Measurements from ENCODE around the gene SOSTDC1.
"Not testable (repeated sequence)": the region's sequence is repeated elsewhere in the genome, so short reads cannot be mapped to it uniquely, and the experiment has no call there.

SOSTDC1 gene

GRCh38 chr7:16484453-16485158, 19.1 kb upstream of the SOSTDC1 start:
- H3K9me3 Mint-ChIP-seq: peaks cover 0 to 3% of the 10 kb centered on the region in 2 donors
- H3K4me3 Mint-ChIP-seq: no peak overlapping the region
- DNase-seq (no peak), ATAC-seq (no peak)
- H3K27me3 Mint-ChIP-seq: peaks cover 13% of the 10 kb centered on the region
- H3K27ac Mint-ChIP-seq: no peak overlapping the region
- H3K4me1 Mint-ChIP-seq: no peaks in the 10 kb centered on the region

GRCh38 chr7:16479591-16479990, 14.1 kb upstream of the SOSTDC1 start:
- H3K27me3 Mint-ChIP-seq: peaks cover 30% of the 10 kb centered on the region
- H3K4me3 Mint-ChIP-seq: no peak overlapping the region
- no peak for DNase-seq
- no peaks in the 10 kb centered on the region for H3K9me3 Mint-ChIP-seq
- H3K27ac Mint-ChIP-seq: no peak overlapping the region
- H3K4me1 Mint-ChIP-seq: no peaks in the 10 kb centered on the region
- no peak for ATAC-seq

GRCh38 chr7:16479161-16479560, 13.6 kb upstream of the SOSTDC1 start:
- no peaks in the 10 kb centered on the region for H3K9me3 Mint-ChIP-seq
- DNase-seq (no peak), ATAC-seq (no peak)
- H3K4me1 Mint-ChIP-seq: no peaks in the 10 kb centered on the region
- H3K27ac Mint-ChIP-seq: no peak overlapping the region
- peaks cover 35% of the 10 kb centered on the region for H3K27me3 Mint-ChIP-seq
- H3K4me3 Mint-ChIP-seq: no peak overlapping the region

GRCh38 chr7:16471933-16472332, 6.4 kb upstream of the SOSTDC1 start:
- Mint-ChIP-seq H3K4me3 (no peak overlapping the region), H3K4me1 (no peaks in the 10 kb centered on the region), H3K27ac (no peak overlapping the region), H3K27me3 (peaks cover 20% of the 10 kb centered on the region), H3K9me3 (no peaks in the 10 kb centered on the region)
- no peak for DNase-seq
- no peak for ATAC-seq

- no peaks in the 10 kb centered on the region for H3K9me3 Mint-ChIP-seq
- no peak overlapping the region for H3K4me3 Mint-ChIP-seq
- no peaks in the 10 kb centered on the region for H3K4me1 Mint-ChIP-seq
- H3K27me3 Mint-ChIP-seq: peaks cover 14% of the 10 kb centered on the region
- DNase-seq: no peak
- ATAC-seq: no peak
- H3K27ac Mint-ChIP-seq: no peak overlapping the region
Measured at GRCh38 chr7:16463949-16464715, 1.4 kb downstream of the SOSTDC1 start.

- H3K27me3 Mint-ChIP-seq: peaks cover 14% of the 10 kb centered on the region
- no peak overlapping the region for H3K4me3 Mint-ChIP-seq
- H3K9me3 Mint-ChIP-seq: no peaks in the 10 kb centered on the region
- DNase-seq: no peak
- no peaks in the 10 kb centered on the region for H3K4me1 Mint-ChIP-seq
- no peak overlapping the region for H3K27ac Mint-ChIP-seq
- no peak for ATAC-seq
Measured at GRCh38 chr7:16463520-16463919, 2.0 kb downstream of the SOSTDC1 start.

GRCh38 chr7:16462431-16462889, 3.1 kb downstream of the SOSTDC1 start:
- Mint-ChIP-seq H3K4me3 (no peak overlapping the region), H3K27ac (no peak overlapping the region), H3K27me3 (peaks cover 14% of the 10 kb centered on the region), H3K9me3 (no peaks in the 10 kb centered on the region), H3K4me1 (no peaks in the 10 kb centered on the region)
- ATAC-seq (no peak), DNase-seq (no peak)

- Mint-ChIP-seq H3K27ac (no peak overlapping the region), H3K27me3 (peaks cover 14% of the 10 kb centered on the region), H3K9me3 (peaks cover 0 to 5% of the 10 kb centered on the region in 2 donors), H3K4me1 (no peaks in the 10 kb centered on the region), H3K4me3 (no peak overlapping the region)
- DNase-seq (no peak), ATAC-seq (no peak)
Measured at GRCh38 chr7:16460789-16461493, 4.6 kb downstream of the SOSTDC1 start.

- not testable (repeated sequence) for H3K4me3 Mint-ChIP-seq, H3K27me3 Mint-ChIP-seq, H3K4me1 Mint-ChIP-seq, DNase-seq, H3K9me3 Mint-ChIP-seq, ATAC-seq, H3K27ac Mint-ChIP-seq
Measured at GRCh38 chr7:16456303-16456702, 9.2 kb downstream of the SOSTDC1 start.

- no peaks in the 10 kb centered on the region for H3K27me3 Mint-ChIP-seq
- peaks cover 0 to 5% of the 10 kb centered on the region in 2 donors for H3K9me3 Mint-ChIP-seq
- no peak overlapping the region for H3K27ac Mint-ChIP-seq
- DNase-seq: no peak
- H3K4me1 Mint-ChIP-seq: no peaks in the 10 kb centered on the region
- no peak overlapping the region for H3K4me3 Mint-ChIP-seq
- no peak for ATAC-seq
Measured at GRCh38 chr7:16455591-16455990, 9.9 kb downstream of the SOSTDC1 start.

- H3K9me3 Mint-ChIP-seq: no peaks in the 10 kb centered on the region
- DNase-seq (no peak), ATAC-seq (no peak)
- peak overlapping the region in 1 of 2 donors; percentile 54 for H3K27ac Mint-ChIP-seq
- H3K4me1 Mint-ChIP-seq: no peaks in the 10 kb centered on the region
- H3K4me3 Mint-ChIP-seq: no peak overlapping the region
- H3K27me3 Mint-ChIP-seq: no peaks in the 10 kb centered on the region
Measured at GRCh38 chr7:16450366-16450765, 15.2 kb downstream of the SOSTDC1 start.

GRCh38 chr7:16447876-16448275, 17.7 kb downstream of the SOSTDC1 start:
- H3K9me3 Mint-ChIP-seq: no peaks in the 10 kb centered on the region
- no peak overlapping the region for H3K27ac Mint-ChIP-seq
- no peak for ATAC-seq
- DNase-seq: no peak
- no peaks in the 10 kb centered on the region for H3K4me1 Mint-ChIP-seq
- H3K4me3 Mint-ChIP-seq: no peak overlapping the region
- no peaks in the 10 kb centered on the region for H3K27me3 Mint-ChIP-seq

- DNase-seq: no peak
- ATAC-seq: no peak
- no peak overlapping the region for H3K4me3 Mint-ChIP-seq
- H3K27ac Mint-ChIP-seq: no peak overlapping the region
- H3K4me1 Mint-ChIP-seq: no peaks in the 10 kb centered on the region
- H3K27me3 Mint-ChIP-seq: no peaks in the 10 kb centered on the region
- no peaks in the 10 kb centered on the region for H3K9me3 Mint-ChIP-seq
Measured at GRCh38 chr7:16446508-16446907, 19.0 kb downstream of the SOSTDC1 start.

- not testable (repeated sequence) for H3K4me1 Mint-ChIP-seq, H3K9me3 Mint-ChIP-seq, ATAC-seq, H3K27me3 Mint-ChIP-seq, H3K4me3 Mint-ChIP-seq, H3K27ac Mint-ChIP-seq, DNase-seq
Measured at GRCh38 chr7:16443871-16444270, 21.7 kb downstream of the SOSTDC1 start.

GRCh38 chr7:16438988-16439387, 26.6 kb downstream of the SOSTDC1 start:
- no peak overlapping the region for H3K27ac Mint-ChIP-seq
- DNase-seq: no peak

GRCh38 chr7:16436306-16436705, 29.2 kb downstream of the SOSTDC1 start:
- Mint-ChIP-seq H3K4me3 (no peak overlapping the region), H3K27ac (no peak overlapping the region), H3K4me1 (peaks cover 6% of the 10 kb centered on the region), H3K27me3 (no peaks in the 10 kb centered on the region), H3K9me3 (no peaks in the 10 kb centered on the region)
- DNase-seq: no peak
- no peak for ATAC-seq

More at GRCh38 chr7:16438988-16439387, 26.6 kb downstream of the SOSTDC1 start:
- no peaks in the 10 kb centered on the region for H3K27me3 Mint-ChIP-seq
- H3K9me3 Mint-ChIP-seq: no peaks in the 10 kb centered on the region
- ATAC-seq: no peak
- H3K4me3 Mint-ChIP-seq: no peak overlapping the region
- no peaks in the 10 kb centered on the region for H3K4me1 Mint-ChIP-seq
